Astrocyte (in vitro differentiated cells and primary cell): ENCODE data around the gene TFAP2A.

Experiments used
- EZH2 ChIP-seq: IDR thresholded peaks from 2 replicates; pipeline ENCODE4 v1.6.1; 2012; ENCODE audit warnings: mild to moderate bottlenecking, low read length, inconsistent platforms; ENCODE audit not compliant: insufficient read depth
- TF ChIP-seq, protein P1 (sequence below): IDR thresholded peaks from 2 replicates; pipeline ENCODE4 v1.5.1; 2011; ENCODE audit warnings: low read depth, mild to moderate bottlenecking, inconsistent platforms, low read length, moderate library complexity; ENCODE audit not compliant: insufficient read depth

DNA sequence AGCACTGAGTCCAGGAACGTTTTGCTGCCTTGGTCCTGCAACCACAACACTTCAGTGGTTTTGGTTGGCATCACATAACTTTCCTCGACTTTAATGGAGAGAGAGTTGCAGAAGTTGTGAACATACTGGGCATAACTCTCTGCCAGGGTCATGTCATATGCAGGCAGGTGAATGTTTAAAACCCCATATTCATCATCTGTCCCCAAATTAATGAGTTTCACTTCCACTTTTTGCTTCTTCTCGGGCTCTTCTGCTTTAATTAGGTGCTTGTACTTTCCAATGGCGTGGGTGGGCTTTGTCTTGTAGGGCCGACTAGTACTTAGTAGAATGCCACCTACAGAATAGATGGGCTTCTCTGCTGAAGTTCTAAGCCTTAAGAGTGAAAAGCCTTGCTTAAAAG is 45.2 kb upstream of the TFAP2A start:
- TF ChIP-seq, protein P1, sequence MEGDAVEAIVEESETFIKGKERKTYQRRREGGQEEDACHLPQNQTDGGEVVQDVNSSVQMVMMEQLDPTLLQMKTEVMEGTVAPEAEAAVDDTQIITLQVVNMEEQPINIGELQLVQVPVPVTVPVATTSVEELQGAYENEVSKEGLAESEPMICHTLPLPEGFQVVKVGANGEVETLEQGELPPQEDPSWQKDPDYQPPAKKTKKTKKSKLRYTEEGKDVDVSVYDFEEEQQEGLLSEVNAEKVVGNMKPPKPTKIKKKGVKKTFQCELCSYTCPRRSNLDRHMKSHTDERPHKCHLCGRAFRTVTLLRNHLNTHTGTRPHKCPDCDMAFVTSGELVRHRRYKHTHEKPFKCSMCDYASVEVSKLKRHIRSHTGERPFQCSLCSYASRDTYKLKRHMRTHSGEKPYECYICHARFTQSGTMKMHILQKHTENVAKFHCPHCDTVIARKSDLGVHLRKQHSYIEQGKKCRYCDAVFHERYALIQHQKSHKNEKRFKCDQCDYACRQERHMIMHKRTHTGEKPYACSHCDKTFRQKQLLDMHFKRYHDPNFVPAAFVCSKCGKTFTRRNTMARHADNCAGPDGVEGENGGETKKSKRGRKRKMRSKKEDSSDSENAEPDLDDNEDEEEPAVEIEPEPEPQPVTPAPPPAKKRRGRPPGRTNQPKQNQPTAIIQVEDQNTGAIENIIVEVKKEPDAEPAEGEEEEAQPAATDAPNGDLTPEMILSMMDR = no peak
- TF ChIP-seq EZH2 = no peak
